WTC11 (cell line): ENCODE data around the gene SPTBN4. TPM values are rescaled to one million over a fixed set of nuclear protein-coding genes. Genes with fewer than 3 reads are reported as not detected.
A peak's percentile ranks its signal among the peaks of the same experiment; 100 is the strongest.

Experiments
- ATAC-seq: fragments of 200-7000 bp; cut with Tn5 transposase; 2 replicates; pipeline ENCODE4 v1.10.0; 2021; ENCODE audit warnings: mild to moderate bottlenecking, moderate library complexity
- CTCF ChIA-PET: fragments of 300-600 bp; sonication (Branson Sonifier 250); formaldehyde crosslinking; loops from one replicate; lab custom pipeline; 2021; ENCODE audit warnings: antibody characterized with exemption; lab: Charles Lee
- POLR2A ChIA-PET: fragments of 350-600 bp; sonication (Branson Sonifier 250); formaldehyde crosslinking; loops from one replicate; lab custom pipeline; 2021; ENCODE audit warnings: antibody characterized with exemption; lab: Charles Lee
- DNase-seq: peaks from one replicate; pipeline ENCODE4 v3.0.0; 2021; ENCODE audit warnings: low spot score
- H3K27ac Mint-ChIP-seq: 2 replicates; pipeline ENCODE4 v1.8.0; 2021; ENCODE audit warnings: mixed read lengths
- H3K27me3 Mint-ChIP-seq: 2 replicates; pipeline ENCODE4 v1.8.0; 2021; ENCODE audit warnings: low read depth, mild to moderate bottlenecking, moderate library complexity, mixed read lengths
- H3K36me3 Mint-ChIP-seq: 2 replicates; pipeline ENCODE4 v1.8.0; 2021; ENCODE audit warnings: mixed read lengths
- H3K4me1 Mint-ChIP-seq: 2 replicates; pipeline ENCODE4 v1.8.0; 2022; ENCODE audit warnings: mixed read lengths
- H3K4me3 Mint-ChIP-seq: 2 replicates; pipeline ENCODE4 v1.8.0; 2021; ENCODE audit warnings: mild to moderate bottlenecking, moderate library complexity, mixed read lengths
- H3K9me3 Mint-ChIP-seq: 2 replicates; pipeline ENCODE4 v1.8.0; 2021; ENCODE audit warnings: mixed read lengths
- CBFB ChIP-seq: sonication (generic); formaldehyde crosslinking; IDR thresholded peaks from 2 replicates; pipeline ENCODE4 v1.8.1; 2022; ENCODE audit warnings: mild to moderate bottlenecking, low read depth, missing genetic modification reagents
- CTCF ChIP-seq: fragments of 200-600 bp; IDR thresholded peaks from 2 replicates; pipeline ENCODE4 v1.8.0; 2022; ENCODE audit warnings: antibody characterized with exemption
- EMX1 ChIP-seq: fragments of 250-450 bp; sonication (Bioruptor Pico); IDR thresholded peaks from 2 replicates; pipeline ENCODE4 v1.8.0; 2021; ENCODE audit warnings: mild to moderate bottlenecking
- NR1H2 ChIP-seq: sonication (generic); formaldehyde crosslinking; IDR thresholded peaks from 2 replicates; pipeline ENCODE4 v1.9.0; 2021; ENCODE audit warnings: mild to moderate bottlenecking, moderate library complexity, missing genetic modification reagents
- SP1 ChIP-seq: sonication (generic); formaldehyde crosslinking; conservative IDR thresholded peaks from 2 replicates; pipeline ENCODE4 v1.8.1; 2022; ENCODE audit warnings: missing genetic modification reagents
- TEAD1 ChIP-seq: sonication (generic); formaldehyde crosslinking; IDR thresholded peaks from 2 replicates; pipeline ENCODE4 v1.8.0; 2022; ENCODE audit warnings: mild to moderate bottlenecking, missing genetic modification reagents
- ZNF121 ChIP-seq: sonication (generic); formaldehyde crosslinking; IDR thresholded peaks from 2 replicates; pipeline ENCODE4 v1.8.0; 2023; ENCODE audit warnings: missing genetic modification reagents
- ZNF512 ChIP-seq: sonication (generic); formaldehyde crosslinking; IDR thresholded peaks from 2 replicates; pipeline ENCODE4 v1.8.1; 2022; ENCODE audit warnings: missing genetic modification reagents, borderline replicate concordance
- ZSCAN18 ChIP-seq: fragments of 250-450 bp; sonication (Bioruptor Pico); IDR thresholded peaks from 2 replicates; pipeline ENCODE4 v2.1.2; 2022; ENCODE audit warnings: mild to moderate bottlenecking, moderate library complexity
- total RNA-seq: library from RNA; stranded (reverse); gene quantifications from 3 replicates; pipeline ENCODE4 v1.2.3, GENCODE V29; 2021
- TF ChIP-seq, protein P1 (sequence below): sonication (generic); formaldehyde crosslinking; IDR thresholded peaks from 2 replicates; pipeline ENCODE4 v1.8.0; 2022; ENCODE audit warnings: missing genetic modification reagents
- TF ChIP-seq, protein P2 (sequence below): sonication (generic); formaldehyde crosslinking; IDR thresholded peaks from 2 replicates; pipeline ENCODE4 v1.8.0; 2022; ENCODE audit warnings: mild to moderate bottlenecking, missing genetic modification reagents
- TF ChIP-seq, protein P3 (sequence below): sonication (generic); formaldehyde crosslinking; IDR thresholded peaks from 2 replicates; pipeline ENCODE4 v1.8.1; 2023; ENCODE audit warnings: mild to moderate bottlenecking, missing genetic modification reagents, borderline replicate concordance
- TF ChIP-seq, protein P4 (sequence below): sonication (generic); formaldehyde crosslinking; IDR thresholded peaks from 2 replicates; pipeline ENCODE4 v1.8.1; 2022; ENCODE audit warnings: mild to moderate bottlenecking, moderate library complexity, missing genetic modification reagents

Gene SPTBN4
- total RNA-seq, 1 experiment from 2014 or later: 2.8 TPM

- TF ChIP-seq, protein P1, sequence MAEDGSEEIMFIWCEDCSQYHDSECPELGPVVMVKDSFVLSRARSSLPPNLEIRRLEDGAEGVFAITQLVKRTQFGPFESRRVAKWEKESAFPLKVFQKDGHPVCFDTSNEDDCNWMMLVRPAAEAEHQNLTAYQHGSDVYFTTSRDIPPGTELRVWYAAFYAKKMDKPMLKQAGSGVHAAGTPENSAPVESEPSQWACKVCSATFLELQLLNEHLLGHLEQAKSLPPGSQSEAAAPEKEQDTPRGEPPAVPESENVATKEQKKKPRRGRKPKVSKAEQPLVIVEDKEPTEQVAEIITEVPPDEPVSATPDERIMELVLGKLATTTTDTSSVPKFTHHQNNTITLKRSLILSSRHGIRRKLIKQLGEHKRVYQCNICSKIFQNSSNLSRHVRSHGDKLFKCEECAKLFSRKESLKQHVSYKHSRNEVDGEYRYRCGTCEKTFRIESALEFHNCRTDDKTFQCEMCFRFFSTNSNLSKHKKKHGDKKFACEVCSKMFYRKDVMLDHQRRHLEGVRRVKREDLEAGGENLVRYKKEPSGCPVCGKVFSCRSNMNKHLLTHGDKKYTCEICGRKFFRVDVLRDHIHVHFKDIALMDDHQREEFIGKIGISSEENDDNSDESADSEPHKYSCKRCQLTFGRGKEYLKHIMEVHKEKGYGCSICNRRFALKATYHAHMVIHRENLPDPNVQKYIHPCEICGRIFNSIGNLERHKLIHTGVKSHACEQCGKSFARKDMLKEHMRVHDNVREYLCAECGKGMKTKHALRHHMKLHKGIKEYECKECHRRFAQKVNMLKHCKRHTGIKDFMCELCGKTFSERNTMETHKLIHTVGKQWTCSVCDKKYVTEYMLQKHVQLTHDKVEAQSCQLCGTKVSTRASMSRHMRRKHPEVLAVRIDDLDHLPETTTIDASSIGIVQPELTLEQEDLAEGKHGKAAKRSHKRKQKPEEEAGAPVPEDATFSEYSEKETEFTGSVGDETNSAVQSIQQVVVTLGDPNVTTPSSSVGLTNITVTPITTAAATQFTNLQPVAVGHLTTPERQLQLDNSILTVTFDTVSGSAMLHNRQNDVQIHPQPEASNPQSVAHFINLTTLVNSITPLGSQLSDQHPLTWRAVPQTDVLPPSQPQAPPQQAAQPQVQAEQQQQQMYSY (CRISPR knock-in tag): peak; percentile 74
- TF ChIP-seq CTCF (peak; percentile 75), SP1 (0 out of 2 replicates have a peak, but pooled peaks have one; percentile 42), TEAD1 (CRISPR knock-in tag) (0 out of 2 replicates have a peak, but pooled peaks have one; percentile 26), ZNF121 (CRISPR knock-in tag) (peak; percentile 74), EMX1 (CRISPR knock-in tag) (no peak)
- TF ChIP-seq, protein P2, sequence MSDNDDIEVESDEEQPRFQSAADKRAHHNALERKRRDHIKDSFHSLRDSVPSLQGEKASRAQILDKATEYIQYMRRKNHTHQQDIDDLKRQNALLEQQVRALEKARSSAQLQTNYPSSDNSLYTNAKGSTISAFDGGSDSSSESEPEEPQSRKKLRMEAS (CRISPR knock-in tag): 0 out of 2 replicates have a peak, but pooled peaks have one; percentile 22
- TF ChIP-seq, protein P3, sequence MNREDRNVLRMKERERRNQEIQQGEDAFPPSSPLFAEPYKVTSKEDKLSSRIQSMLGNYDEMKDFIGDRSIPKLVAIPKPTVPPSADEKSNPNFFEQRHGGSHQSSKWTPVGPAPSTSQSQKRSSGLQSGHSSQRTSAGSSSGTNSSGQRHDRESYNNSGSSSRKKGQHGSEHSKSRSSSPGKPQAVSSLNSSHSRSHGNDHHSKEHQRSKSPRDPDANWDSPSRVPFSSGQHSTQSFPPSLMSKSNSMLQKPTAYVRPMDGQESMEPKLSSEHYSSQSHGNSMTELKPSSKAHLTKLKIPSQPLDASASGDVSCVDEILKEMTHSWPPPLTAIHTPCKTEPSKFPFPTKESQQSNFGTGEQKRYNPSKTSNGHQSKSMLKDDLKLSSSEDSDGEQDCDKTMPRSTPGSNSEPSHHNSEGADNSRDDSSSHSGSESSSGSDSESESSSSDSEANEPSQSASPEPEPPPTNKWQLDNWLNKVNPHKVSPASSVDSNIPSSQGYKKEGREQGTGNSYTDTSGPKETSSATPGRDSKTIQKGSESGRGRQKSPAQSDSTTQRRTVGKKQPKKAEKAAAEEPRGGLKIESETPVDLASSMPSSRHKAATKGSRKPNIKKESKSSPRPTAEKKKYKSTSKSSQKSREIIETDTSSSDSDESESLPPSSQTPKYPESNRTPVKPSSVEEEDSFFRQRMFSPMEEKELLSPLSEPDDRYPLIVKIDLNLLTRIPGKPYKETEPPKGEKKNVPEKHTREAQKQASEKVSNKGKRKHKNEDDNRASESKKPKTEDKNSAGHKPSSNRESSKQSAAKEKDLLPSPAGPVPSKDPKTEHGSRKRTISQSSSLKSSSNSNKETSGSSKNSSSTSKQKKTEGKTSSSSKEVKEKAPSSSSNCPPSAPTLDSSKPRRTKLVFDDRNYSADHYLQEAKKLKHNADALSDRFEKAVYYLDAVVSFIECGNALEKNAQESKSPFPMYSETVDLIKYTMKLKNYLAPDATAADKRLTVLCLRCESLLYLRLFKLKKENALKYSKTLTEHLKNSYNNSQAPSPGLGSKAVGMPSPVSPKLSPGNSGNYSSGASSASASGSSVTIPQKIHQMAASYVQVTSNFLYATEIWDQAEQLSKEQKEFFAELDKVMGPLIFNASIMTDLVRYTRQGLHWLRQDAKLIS (CRISPR knock-in tag): no peak
- POLR2A ChIA-PET: interaction anchor here (0.6 kb wide), 1 partner anchor 11 kb away, joined by 3 read pairs; no protein-coding TSS in a partner anchor
- peak; percentile 91 for ATAC-seq
- peak; percentile 87 for DNase-seq
- Mint-ChIP-seq H3K4me1 (peaks cover 6% of the 10 kb centered on the region), H3K36me3 (peaks cover 5% of the 10 kb centered on the region), H3K27me3 (peaks cover 65% of the 10 kb centered on the region), H3K27ac (no peak overlapping the region), H3K9me3 (0 out of 2 replicates have a peak, but pooled peaks cover 3% of the 10 kb centered on the region), H3K4me3 (no peak overlapping the region)
- CTCF ChIA-PET: interaction anchor here (0.5 to 1.7 kb wide), 47 partner anchors 9 to 305 kb away, joined by 3 to 32 read pairs (median 5); partner anchors contain the start of genes BLVRB, PRX and TTC9B
These were observed 56.7 kb downstream of the SPTBN4 start for GRCh38 chr19:40523322-40524047.

DNA sequence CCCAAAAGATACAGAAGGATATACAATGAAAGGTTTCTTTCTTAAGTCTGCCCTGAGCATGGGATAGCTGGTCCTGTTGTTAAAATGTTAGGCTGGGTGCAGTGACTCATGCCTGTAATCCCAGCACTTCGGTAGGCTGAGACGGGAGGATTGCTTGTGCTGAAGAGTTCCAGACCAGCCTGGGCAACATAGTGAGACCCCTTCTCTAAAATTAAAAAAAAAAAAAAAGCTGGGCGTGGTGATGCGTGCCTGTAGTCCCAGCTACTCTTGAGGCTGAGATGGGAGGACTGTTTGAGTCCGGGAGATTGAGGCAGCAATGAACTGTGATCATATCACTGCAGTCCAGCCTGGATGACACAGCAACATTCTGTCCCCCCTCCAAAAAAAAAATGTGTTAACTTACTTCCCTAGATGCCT, 57.3 kb downstream of the SPTBN4 start:
- H3K36me3 Mint-ChIP-seq: peaks cover 5% of the 10 kb centered on the region
- no peak for DNase-seq
- no peak overlapping the region for H3K4me3 Mint-ChIP-seq
- ChIA-PET POLR2A (no interaction called here), CTCF (interaction anchor here (0.7 to 1.7 kb wide), 10 partner anchors 8 to 219 kb away, joined by 3 to 23 read pairs (median 8); no protein-coding TSS in a partner anchor)
- TF ChIP-seq, protein P4, sequence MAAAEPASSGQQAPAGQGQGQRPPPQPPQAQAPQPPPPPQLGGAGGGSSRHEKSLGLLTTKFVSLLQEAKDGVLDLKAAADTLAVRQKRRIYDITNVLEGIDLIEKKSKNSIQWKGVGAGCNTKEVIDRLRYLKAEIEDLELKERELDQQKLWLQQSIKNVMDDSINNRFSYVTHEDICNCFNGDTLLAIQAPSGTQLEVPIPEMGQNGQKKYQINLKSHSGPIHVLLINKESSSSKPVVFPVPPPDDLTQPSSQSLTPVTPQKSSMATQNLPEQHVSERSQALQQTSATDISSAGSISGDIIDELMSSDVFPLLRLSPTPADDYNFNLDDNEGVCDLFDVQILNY (CRISPR knock-in tag): no peak
- no peak for TF ChIP-seq ZSCAN18 (CRISPR knock-in tag)
- TF ChIP-seq ZNF121 (CRISPR knock-in tag): peak; percentile 13; the same call in 1 of the 2 replicates
- TF ChIP-seq CBFB (CRISPR knock-in tag): no peak
- TF ChIP-seq NR1H2 (CRISPR knock-in tag): no peak
- no peak for TF ChIP-seq ZNF512
- peaks cover 7% of the 10 kb centered on the region for H3K4me1 Mint-ChIP-seq
- 0 out of 2 replicates have a peak, but pooled peaks cover 3% of the 10 kb centered on the region for H3K9me3 Mint-ChIP-seq
- H3K27ac Mint-ChIP-seq: no peak overlapping the region
- peaks cover 60% of the 10 kb centered on the region for H3K27me3 Mint-ChIP-seq
- no peak for ATAC-seq
